GM23248 (cell line): ENCODE results near the gene EEF1AKMT2.

Experiments used
- EZH2 ChIP-seq: fragments of 200-600 bp; sonication (generic); IDR thresholded peaks from 2 replicates; pipeline ENCODE4 v1.6.1; 2018; ENCODE audit warnings: antibody characterized with exemption, mild to moderate bottlenecking; ENCODE audit not compliant: insufficient read depth, poor library complexity, severe bottlenecking
- EZH2phosphoT487 ChIP-seq: fragments of 200-600 bp; sonication (generic); IDR thresholded peaks from 2 replicates; pipeline ENCODE4 v1.6.1; 2018; ENCODE audit warnings: antibody characterized with exemption, moderate library complexity, mild to moderate bottlenecking, low read depth; ENCODE audit not compliant: insufficient read depth

GRCh38 chr10:124733571-124734245 is 58.0 kb downstream of the EEF1AKMT2 start:
- no peak for TF ChIP-seq EZH2
- TF ChIP-seq EZH2phosphoT487, result no peak
